ENCODE data around the gene KRTAP5-5. TPM values are rescaled to one million over a fixed set of nuclear protein-coding genes. Genes with fewer than 3 reads are reported as not detected.
"Not testable (repeated sequence)": the region's sequence is repeated elsewhere in the genome, so short reads cannot be mapped to it uniquely, and the experiment has no call there.

The KRTAP5-5 gene
- total and polyA plus RNA-seq, 2 of the 13 experiments (the other 11 are each of a cell fraction or from before 2014, with no cell fraction given) = not detected

GRCh38 chr11:1589191-1589963 lies 40.2 kb upstream of the KRTAP5-5 start:
- H3K27me3 ChIP-seq (ENCODE audit: control insufficient read depth in 1 of 2, insufficient read depth in 2 of 2, low read length in 2 of 2); H3K27ac ChIP-seq (ENCODE audit: extremely low read length, insufficient read depth, low read length); H3K36me3 ChIP-seq (replicated peaks in 1 of 2; ENCODE audit: control insufficient read depth in 1 of 2, insufficient read depth in 2 of 2, low read length in 2 of 2); H3K9ac ChIP-seq (ENCODE audit: insufficient read depth, low read depth, low read length); FAIRE-seq; H3K79me2 ChIP-seq (ENCODE audit: insufficient read depth, low read length); ATAC-seq; H3K4me3 ChIP-seq (replicated peaks in 1 of 3; ENCODE audit: insufficient read depth in 1 of 3, low read depth in 2 of 3, low read length in 3 of 3); in situ Hi-C loops (cut with HindIII; ENCODE audit: extremely low pct_ligation_motif_present, low pct_unique_long_range_greater_than_20kb); H2AFZ ChIP-seq (ENCODE audit: low read length); CTCF ChIA-PET (ENCODE audit: low intra/inter-chr PET ratio, low total read pairs); H3K9me3 ChIP-seq (ENCODE audit: low read length); BruUV-seq (replicated peaks); H4K20me1 ChIP-seq (ENCODE audit: insufficient read depth, low read length); intact Hi-C loops (cut with micrococcal nuclease; ENCODE audit: unreplicated experiment); TF ChIP-seq FOXP1, FOXA1 (IDR thresholded peaks at IDR 0.05): not testable (repeated sequence)
- POLR2A ChIA-PET = interaction anchor here (0.7 to 1.1 kb wide), 4 partner anchors 15 to 399 kb away, joined by 3 to 5 read pairs (median 3); no protein-coding TSS in a partner anchor
- Histone ChIP-seq H3K4me1 (ENCODE audit: insufficient read depth, low read length) (0 out of 2 replicates have a peak, but pooled peaks cover 14% of the 10 kb centered on the region), H3K4me2 (ENCODE audit: low read depth, low read length) (peak overlapping the region; percentile 51)
- DNase-seq (ENCODE audit: low spot score) = peak; percentile 40
- 4% methylated on average over 8 of the region's 10 CpGs for WGBS (ENCODE audit: low lambda C conversion rate)
- TF ChIP-seq ELF3 (CRISPR knock-in tag; IDR thresholded peaks at IDR 0.05) = peak; percentile 79
- peak; percentile 41; the same call in 1 of the 2 replicates for TF ChIP-seq CEBPB (IDR thresholded peaks at IDR 0.05; ENCODE audit: borderline replicate concordance, low read depth, low read length)
- 0 out of 2 replicates have a peak, but pooled peaks have one; percentile 22 for TF ChIP-seq SALL1 (CRISPR knock-in tag; IDR thresholded peaks at IDR 0.05)
- peak; percentile 58 for TF ChIP-seq MED1 (CRISPR knock-in tag; IDR thresholded peaks at IDR 0.05)
- peak; percentile 34; the same call in 1 of the 2 replicates for TF ChIP-seq GABPB1 (CRISPR knock-in tag; IDR thresholded peaks at IDR 0.05)
- peak; percentile 85; the same call in 1 of the 2 replicates for TF ChIP-seq ETV5 (CRISPR knock-in tag; IDR thresholded peaks at IDR 0.05; ENCODE audit: borderline replicate concordance)
- TF ChIP-seq KAT8 (CRISPR knock-in tag; IDR thresholded peaks at IDR 0.05) = peak; percentile 49; the same call in 1 of the 2 replicates
- peak; percentile 50 for TF ChIP-seq FOXP1 (CRISPR knock-in tag; IDR thresholded peaks at IDR 0.05)
- peak; percentile 54 for TF ChIP-seq FOXP4 (CRISPR knock-in tag; IDR thresholded peaks at IDR 0.05)
- TF ChIP-seq, protein P1, sequence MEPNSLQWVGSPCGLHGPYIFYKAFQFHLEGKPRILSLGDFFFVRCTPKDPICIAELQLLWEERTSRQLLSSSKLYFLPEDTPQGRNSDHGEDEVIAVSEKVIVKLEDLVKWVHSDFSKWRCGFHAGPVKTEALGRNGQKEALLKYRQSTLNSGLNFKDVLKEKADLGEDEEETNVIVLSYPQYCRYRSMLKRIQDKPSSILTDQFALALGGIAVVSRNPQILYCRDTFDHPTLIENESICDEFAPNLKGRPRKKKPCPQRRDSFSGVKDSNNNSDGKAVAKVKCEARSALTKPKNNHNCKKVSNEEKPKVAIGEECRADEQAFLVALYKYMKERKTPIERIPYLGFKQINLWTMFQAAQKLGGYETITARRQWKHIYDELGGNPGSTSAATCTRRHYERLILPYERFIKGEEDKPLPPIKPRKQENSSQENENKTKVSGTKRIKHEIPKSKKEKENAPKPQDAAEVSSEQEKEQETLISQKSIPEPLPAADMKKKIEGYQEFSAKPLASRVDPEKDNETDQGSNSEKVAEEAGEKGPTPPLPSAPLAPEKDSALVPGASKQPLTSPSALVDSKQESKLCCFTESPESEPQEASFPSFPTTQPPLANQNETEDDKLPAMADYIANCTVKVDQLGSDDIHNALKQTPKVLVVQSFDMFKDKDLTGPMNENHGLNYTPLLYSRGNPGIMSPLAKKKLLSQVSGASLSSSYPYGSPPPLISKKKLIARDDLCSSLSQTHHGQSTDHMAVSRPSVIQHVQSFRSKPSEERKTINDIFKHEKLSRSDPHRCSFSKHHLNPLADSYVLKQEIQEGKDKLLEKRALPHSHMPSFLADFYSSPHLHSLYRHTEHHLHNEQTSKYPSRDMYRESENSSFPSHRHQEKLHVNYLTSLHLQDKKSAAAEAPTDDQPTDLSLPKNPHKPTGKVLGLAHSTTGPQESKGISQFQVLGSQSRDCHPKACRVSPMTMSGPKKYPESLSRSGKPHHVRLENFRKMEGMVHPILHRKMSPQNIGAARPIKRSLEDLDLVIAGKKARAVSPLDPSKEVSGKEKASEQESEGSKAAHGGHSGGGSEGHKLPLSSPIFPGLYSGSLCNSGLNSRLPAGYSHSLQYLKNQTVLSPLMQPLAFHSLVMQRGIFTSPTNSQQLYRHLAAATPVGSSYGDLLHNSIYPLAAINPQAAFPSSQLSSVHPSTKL (CRISPR knock-in tag; IDR thresholded peaks at IDR 0.05) = peak; percentile 21; the same call in 1 of the 2 replicates
- TF ChIP-seq ELF1 (CRISPR knock-in tag; IDR thresholded peaks at IDR 0.05) = peak; percentile 35; the same call in 1 of the 2 replicates
- 0 out of 2 replicates have a peak, but pooled peaks have one; percentile 18 for TF ChIP-seq ZSCAN9 (CRISPR knock-in tag; IDR thresholded peaks at IDR 0.05; ENCODE audit: borderline replicate concordance)
- 0 out of 4 replicates have a peak, but pooled peaks of 1 of the 2 experiments have one; percentile 36 for TF ChIP-seq ATF4 (CRISPR knock-in tag; IDR thresholded peaks at IDR 0.05)
- peak; percentile 40 for TF ChIP-seq GABPA (IDR thresholded peaks at IDR 0.05; ENCODE audit: low read depth, low read length)
- peak; percentile 88 for TF ChIP-seq GABPA (CRISPR knock-in tag; IDR thresholded peaks at IDR 0.05; ENCODE audit: low read depth)
- 0 out of 2 replicates have a peak, but pooled peaks have one; percentile 10 for TF ChIP-seq FOXA1 (CRISPR knock-in tag; IDR thresholded peaks at IDR 0.05)
- TF ChIP-seq GATAD2A (CRISPR knock-in tag; IDR thresholded peaks at IDR 0.05) = peak; percentile 43; the same call in 1 of the 2 replicates
- TF ChIP-seq ETV6 (CRISPR knock-in tag; conservative IDR thresholded peaks at IDR 0.05) = 0 out of 2 replicates have a peak, but pooled peaks have one; percentile 46
